Left forelimb (tissue), 1 donor: ENCODE results near the gene PRCC.
A peak's percentile ranks its signal among the peaks of the same experiment; 100 is the strongest.

Experiments used
- DNase-seq: peaks from one replicate; pipeline ENCODE4 v3.0.0-alpha.2; 2018; ENCODE audit warnings: low spot score

PRCC gene

GRCh38 chr1:156767101-156767878, at the start of gene PRCC:
Gene PRCC (plus strand): TSS chr1:156767535. CDS start chr1:156767772, 237 bp downstream.
- peak; percentile 98 for DNase-seq

- no peak for DNase-seq
These were observed 46.2 kb upstream of the PRCC start for GRCh38 chr1:156721131-156721530.

DNA sequence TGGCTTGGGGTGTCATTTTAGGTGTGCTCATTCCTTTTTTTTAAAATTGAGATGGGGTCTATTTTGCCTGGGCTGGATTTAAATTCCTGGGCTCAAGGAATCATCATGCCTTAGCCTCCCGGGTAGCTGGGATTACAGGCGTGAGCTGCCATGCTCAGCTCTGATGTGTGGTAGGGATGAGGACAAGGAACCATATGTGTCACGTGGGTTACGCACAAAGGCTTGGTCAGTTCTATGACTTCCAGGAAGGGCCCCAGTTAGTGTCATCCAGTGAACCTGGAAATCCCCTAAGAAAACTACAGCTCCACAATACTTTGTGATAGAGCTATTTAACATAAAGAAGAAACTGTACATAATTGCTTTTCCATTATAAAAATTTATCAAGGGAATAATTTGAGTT, 45.8 kb upstream of the PRCC start:
- no peak for DNase-seq

DNA sequence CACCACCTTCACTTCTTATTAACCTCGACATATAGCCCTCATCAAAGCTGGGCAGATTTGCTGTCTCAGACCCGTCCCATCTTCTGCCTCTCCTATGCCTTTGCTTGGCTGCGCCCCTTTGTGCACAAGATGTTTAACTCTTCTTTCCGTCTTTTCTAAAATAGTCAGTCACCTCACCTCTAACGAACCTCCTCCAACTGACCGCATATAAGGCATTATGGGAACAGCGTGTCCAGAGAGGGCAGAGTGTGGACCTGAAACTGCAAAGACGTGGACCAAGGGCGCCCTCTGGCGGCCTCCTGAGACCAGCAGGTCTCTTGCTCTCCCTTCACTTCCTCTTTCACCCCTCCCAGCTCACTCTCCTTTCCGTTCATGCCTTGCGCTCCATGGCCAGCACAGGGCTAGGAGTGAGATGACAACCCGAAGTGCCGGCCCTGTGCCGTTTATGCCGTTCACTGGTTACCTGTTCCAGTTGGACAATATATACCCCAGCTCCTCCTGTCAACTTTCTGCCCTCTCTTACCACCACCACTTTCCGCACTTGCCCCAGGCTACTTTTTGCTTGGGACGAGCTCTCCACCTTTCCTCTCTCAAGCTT, 41.6 kb upstream of the PRCC start:
- peak; percentile 89 for DNase-seq

- DNase-seq, result no peak
These were observed 40.6 kb upstream of the PRCC start for GRCh38 chr1:156726549-156727226.

DNA sequence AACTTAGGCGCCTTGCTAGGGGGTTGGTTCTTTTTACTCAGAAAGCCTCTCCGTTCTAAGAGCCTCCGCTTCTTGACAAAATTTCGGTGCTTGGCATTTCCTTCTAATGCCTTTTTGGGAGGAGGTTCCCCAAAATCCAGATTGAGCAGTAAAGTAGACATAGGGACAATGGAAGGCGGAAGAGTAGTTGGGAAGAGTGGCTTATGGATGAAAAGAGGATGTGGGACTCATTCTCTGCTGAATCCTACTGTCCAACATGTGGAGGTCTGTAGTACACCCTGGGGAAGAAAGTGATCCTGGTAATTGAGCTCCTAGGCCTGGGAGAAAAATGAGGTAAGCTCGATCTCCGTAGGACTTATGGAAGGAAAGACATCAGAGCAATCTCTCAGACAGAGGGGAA, 39.8 kb upstream of the PRCC start:
- DNase-seq, result no peak

GRCh38 chr1:156727926-156728598, 39.3 kb upstream of the PRCC start, which contains the start of gene METTL25B:
Gene METTL25B (plus strand): TSS chr1:156728469. CDS start chr1:156729105, 636 bp downstream.
- DNase-seq, result no peak

DNA sequence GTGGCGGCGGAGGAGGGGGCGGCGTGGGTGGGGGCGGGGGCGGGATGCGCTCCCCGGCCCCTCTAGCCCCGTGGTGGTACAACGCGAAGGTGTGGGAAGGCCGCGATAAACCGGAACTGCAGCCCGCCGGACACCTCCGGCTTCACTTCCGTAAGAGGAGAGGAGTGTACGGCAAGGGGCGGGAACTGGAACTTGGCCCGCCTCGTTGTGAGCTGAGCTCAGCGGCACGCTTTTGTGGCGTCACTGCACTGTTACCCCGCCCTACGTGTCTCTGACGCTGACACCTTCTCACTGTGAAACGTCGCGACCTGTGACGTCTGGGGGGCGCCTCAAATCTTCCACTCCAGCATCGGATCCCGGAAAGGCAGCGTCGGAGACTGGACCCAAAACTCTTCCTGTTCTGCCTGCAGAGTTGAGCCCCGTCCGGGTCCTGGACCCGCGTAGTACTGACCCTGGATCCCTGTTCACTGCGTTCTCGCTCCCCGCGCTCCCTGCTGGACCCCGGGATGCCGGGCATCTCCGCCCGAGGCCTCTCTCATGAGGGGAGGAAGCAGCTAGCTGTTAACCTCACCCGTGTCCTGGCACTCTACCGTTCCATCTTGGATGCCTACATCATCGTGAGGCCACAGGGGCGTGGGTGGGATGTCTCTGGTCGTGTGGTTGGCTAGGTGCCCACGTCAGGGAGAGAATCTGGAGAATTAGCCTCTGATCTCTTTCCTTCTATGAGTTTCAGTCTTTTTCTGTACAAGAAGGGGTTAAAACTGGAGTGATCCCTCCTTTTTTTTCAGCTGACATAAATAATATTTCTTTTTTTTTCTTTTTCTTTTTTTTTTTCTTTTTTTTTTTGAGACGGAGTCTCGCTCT, 38.5 kb upstream of the PRCC start, which contains the start of gene ISG20L2:
Gene ISG20L2, minus strand, starts transcription at position 168 of the 864 bp plus-strand sequence. CDS start 1,114 bp downstream, outside the sequence.
- DNase-seq, result peak; percentile 95

- no peak for DNase-seq
These were observed 33.2 kb upstream of the PRCC start for GRCh38 chr1:156733989-156734584.

DNA sequence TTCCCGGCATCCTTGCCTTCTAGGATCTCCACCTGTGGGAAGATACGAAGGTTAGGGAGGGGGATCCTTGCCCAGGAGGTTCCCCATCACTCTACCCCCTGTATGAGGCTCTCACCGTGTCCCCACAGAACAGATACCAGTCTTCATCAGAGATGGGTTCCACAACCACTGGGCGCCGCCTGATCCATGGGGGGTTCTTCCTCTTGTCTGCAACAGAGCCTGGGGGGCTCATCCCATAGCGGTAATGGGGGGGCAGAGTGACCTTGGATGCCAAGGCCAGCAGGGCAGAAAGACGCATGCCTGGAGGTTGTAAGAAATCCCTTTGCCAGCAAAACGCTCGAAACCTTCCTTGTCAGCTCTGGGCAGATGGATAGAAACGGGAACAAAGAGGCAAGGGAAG, 28.9 kb upstream of the PRCC start:
- DNase-seq, result no peak

- DNase-seq, result no peak
These were observed 28.4 kb upstream of the PRCC start for GRCh38 chr1:156738916-156739315.

DNA sequence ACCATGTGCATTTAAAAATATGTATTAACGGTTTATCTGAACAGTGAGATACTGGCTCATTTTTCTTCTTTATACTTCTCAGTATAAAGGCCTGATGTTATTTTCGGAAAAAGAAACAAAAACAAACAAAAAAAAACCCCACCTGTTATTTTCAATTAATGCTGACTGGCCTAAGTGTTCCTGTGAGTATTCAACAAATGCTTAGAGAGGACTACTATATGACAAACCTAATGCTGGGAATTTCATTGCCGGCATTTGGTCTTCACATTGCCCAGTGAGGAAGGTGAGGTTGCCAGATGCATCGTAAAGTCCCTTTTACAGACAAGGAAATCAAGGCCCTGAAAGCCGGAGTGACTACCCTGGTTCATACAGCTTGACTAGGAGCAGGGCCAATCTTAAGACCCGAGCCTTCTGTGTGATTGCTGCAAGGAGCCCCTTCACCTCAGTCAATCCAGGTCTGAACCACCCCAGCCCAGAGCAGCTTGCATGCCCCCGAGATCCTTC, 27.0 kb upstream of the PRCC start:
- no peak for DNase-seq

GRCh38 chr1:156740741-156741480, 26.4 kb upstream of the PRCC start, which contains the start of gene MRPL24:
Gene MRPL24 (minus strand): TSS chr1:156741088. CDS start chr1:156738704, 2,384 bp downstream.
- peak; percentile 97 for DNase-seq

- DNase-seq, result no peak
These were observed 25.8 kb upstream of the PRCC start for GRCh38 chr1:156741481-156741983.

DNA sequence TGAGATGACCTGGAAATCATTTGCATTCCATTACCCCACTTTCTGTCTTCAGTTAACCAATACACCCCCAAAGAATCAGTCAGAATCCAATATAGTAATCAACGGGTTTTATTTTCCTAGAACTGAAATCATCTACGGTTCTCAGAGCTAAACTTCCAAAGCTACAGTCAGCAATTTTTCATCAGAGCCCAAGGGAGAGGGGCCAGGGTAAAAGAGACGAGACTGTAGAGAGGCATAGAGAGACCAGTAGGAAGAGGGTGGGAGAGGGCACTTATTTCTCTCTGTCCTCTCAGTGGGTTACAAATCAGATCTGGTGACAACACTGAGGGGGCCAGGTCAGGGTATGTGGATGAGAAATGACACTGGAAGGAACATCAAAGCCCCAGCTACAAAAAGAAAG, 25.3 kb upstream of the PRCC start:
- no peak for DNase-seq

- DNase-seq, result no peak
These were observed 24.5 kb upstream of the PRCC start for GRCh38 chr1:156742801-156743200.

GRCh38 chr1:156743367-156744302, 23.7 kb upstream of the PRCC start:
- no peak for DNase-seq

DNA sequence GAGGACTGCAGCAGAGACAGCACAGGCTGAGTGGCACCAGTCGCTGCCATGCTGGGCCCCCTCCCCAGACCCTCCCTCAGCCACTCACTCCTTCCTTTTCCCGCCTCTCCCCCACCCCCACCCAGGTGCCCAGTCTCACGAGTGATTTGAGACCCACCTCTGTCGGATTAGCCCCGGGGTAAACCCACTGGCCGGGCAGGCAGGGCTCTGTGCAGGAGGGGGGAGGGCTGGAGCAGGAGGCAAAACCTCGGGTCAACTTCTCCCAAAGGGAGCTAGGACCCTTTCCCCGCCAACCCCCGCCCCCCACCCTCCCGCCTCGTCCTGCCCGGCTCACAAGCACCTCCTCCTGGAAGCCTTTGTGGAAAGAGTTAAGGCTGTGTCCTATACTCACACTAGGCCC, 23.0 kb upstream of the PRCC start:
- DNase-seq, result no peak
